ENCODE data around the gene TBC1D22A.

Gene TBC1D22A

GRCh38 chr22:46994265-46994664 is 231.8 kb downstream of the TBC1D22A start:
- no peak for TF ChIP-seq CTCF (IDR thresholded peaks at IDR 0.05; ENCODE audit: low read depth, low read length, missing control alignments)
- H3K27ac ChIP-seq, result no peak overlapping the region
- in situ Hi-C loops (cut with HindIII; ENCODE audit: low pct_ligation_motif_present, low sequenced_read_pairs), result no loop called here
- no peak overlapping the region for H3K4me3 ChIP-seq (ENCODE audit: low read depth, low read length)
- no peaks in the 10 kb centered on the region for H3K36me3 ChIP-seq (replicated peaks)
- DNase-seq, result no peak
- no peaks in the 10 kb centered on the region for H3K27me3 ChIP-seq (replicated peaks)

GRCh38 chr22:46994983-46995382 is 232.5 kb downstream of the TBC1D22A start:
- H3K27ac ChIP-seq, result no peak overlapping the region
- DNase-seq, result no peak
- H3K4me3 ChIP-seq (ENCODE audit: low read depth, low read length), result no peak overlapping the region
- H3K27me3 ChIP-seq (replicated peaks), result no peaks in the 10 kb centered on the region
- H3K36me3 ChIP-seq (replicated peaks), result no peaks in the 10 kb centered on the region
- in situ Hi-C loops (cut with HindIII; ENCODE audit: low pct_ligation_motif_present, low sequenced_read_pairs), result no loop called here
- no peak for TF ChIP-seq CTCF (IDR thresholded peaks at IDR 0.05; ENCODE audit: low read depth, low read length, missing control alignments)

- no peaks in the 10 kb centered on the region for H3K27me3 ChIP-seq (replicated peaks)
- no peak overlapping the region for H3K4me3 ChIP-seq (ENCODE audit: low read depth, low read length)
- no peak for TF ChIP-seq CTCF (IDR thresholded peaks at IDR 0.05; ENCODE audit: low read depth, low read length, missing control alignments)
- no peak for DNase-seq
- no peak overlapping the region for H3K27ac ChIP-seq
- no peaks in the 10 kb centered on the region for H3K36me3 ChIP-seq (replicated peaks)
- in situ Hi-C loops (cut with HindIII; ENCODE audit: low pct_ligation_motif_present, low sequenced_read_pairs), result no loop called here
Measured at GRCh38 chr22:46995501-46996360, 233.3 kb downstream of the TBC1D22A start.

GRCh38 chr22:46996595-46997310 is 234.3 kb downstream of the TBC1D22A start:
- Histone ChIP-seq H3K27me3 (replicated peaks) (no peaks in the 10 kb centered on the region), H3K27ac (no peak overlapping the region), H3K36me3 (replicated peaks) (no peaks in the 10 kb centered on the region), H3K4me3 (ENCODE audit: low read depth, low read length) (no peak overlapping the region)
- peak; percentile 44 for TF ChIP-seq CTCF (IDR thresholded peaks at IDR 0.05; ENCODE audit: low read depth, low read length, missing control alignments)
- in situ Hi-C loops (cut with HindIII; ENCODE audit: low pct_ligation_motif_present, low sequenced_read_pairs), result no loop called here
- no peak for DNase-seq

GRCh38 chr22:46997311-46997970 is 235.0 kb downstream of the TBC1D22A start:
- no peak overlapping the region for H3K4me3 ChIP-seq (ENCODE audit: low read depth, low read length)
- in situ Hi-C loops (cut with HindIII; ENCODE audit: low pct_ligation_motif_present, low sequenced_read_pairs), result no loop called here
- no peak for TF ChIP-seq CTCF (IDR thresholded peaks at IDR 0.05; ENCODE audit: low read depth, low read length, missing control alignments)
- DNase-seq, result no peak
- H3K27me3 ChIP-seq (replicated peaks), result no peaks in the 10 kb centered on the region
- no peaks in the 10 kb centered on the region for H3K36me3 ChIP-seq (replicated peaks)
- H3K27ac ChIP-seq, result no peak overlapping the region
